Mucosa of descending colon (tissue), 3 donors: ENCODE data around the gene POU6F2. TPM values are rescaled to one million over a fixed set of nuclear protein-coding genes. Genes with fewer than 3 reads are reported as not detected.

Experiments
- ATAC-seq: fragments of 200-7000 bp; cut with Tn5 transposase; one replicate; pipeline ENCODE4 v1.9.1; 2020; ENCODE audit warnings: mild to moderate bottlenecking, moderate library complexity
- DNase-seq, 3 donors: peaks; one replicate each; pipeline ENCODE4 v3.0.0-alpha.2; 2020
- H3K36me3 ChIP-seq: fragments of 200-600 bp; one replicate; pipeline ENCODE4 v1.8.0; 2021; ENCODE audit warnings: low read depth, mild to moderate bottlenecking
- H3K4me1 ChIP-seq: fragments of 200-600 bp; one replicate; pipeline ENCODE4 v1.8.0; 2021; ENCODE audit warnings: low read depth, mild to moderate bottlenecking
- H3K4me3 ChIP-seq: fragments of 200-600 bp; one replicate; pipeline ENCODE4 v1.8.0; 2021; ENCODE audit warnings: mild to moderate bottlenecking
- H3K9me3 ChIP-seq: fragments of 200-600 bp; one replicate; pipeline ENCODE4 v1.8.0; 2021; ENCODE audit warnings: mild to moderate bottlenecking
- intact Hi-C, 2 donors: fragments of 100-400 bp; cut with DNase I in 1 of 2; cut with micrococcal nuclease in 1 of 2; formaldehyde crosslinking; loops; one replicate each; pipeline versions ENCODE4 v1.11.0 to v1.11.1; 2022; cut with DNase I, micrococcal nuclease
- total RNA-seq, 3 donors: library from RNA; stranded (reverse); fragmentation: NEBNext Ultra II Directional in 2 of 3; extraction: Animal tissue kit (Norgen Biotek cat#: 25700) in 2 of 3; gene quantifications; one replicate each; pipeline versions ENCODE4 v1.2.1 to v1.2.4, GENCODE V29; 2021 to 2023
- TF ChIP-seq, protein P1 (sequence below): fragments of 200-600 bp; IDR thresholded peaks from one replicate; pipeline ENCODE4 v1.8.0; 2022; ENCODE audit warnings: antibody characterized with exemption, mild to moderate bottlenecking
- donor health status: DM: no; HTN: no; CAD: no; lungs with moderate emphysema.
- donor health status: DM: no; HTN: no; CAD: no.
- donor health status: DM: no; HTN: yes; CAD: no.

Gene POU6F2
- total RNA-seq, 3 donors from 2014 or later: 0.90 TPM; not detected in 2

DNA sequence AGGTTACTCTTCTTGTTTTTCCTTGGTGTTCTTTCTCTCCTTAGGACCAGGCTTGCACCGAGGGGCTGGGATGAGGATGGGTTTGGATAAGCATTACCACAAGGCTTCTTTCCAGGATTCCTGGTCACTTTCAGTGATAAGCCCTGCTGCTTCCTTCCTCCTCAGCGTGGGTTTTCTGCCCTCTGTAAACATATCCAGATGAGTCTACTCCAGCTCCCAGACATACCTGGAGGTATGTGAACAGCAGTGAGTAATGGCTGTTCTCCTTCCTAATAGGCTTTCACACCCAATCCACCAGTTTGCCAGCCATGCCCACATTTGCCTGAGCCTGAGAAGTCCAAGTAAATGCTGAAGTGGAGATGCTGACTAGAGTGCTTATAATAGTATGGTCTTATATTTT is 358.7 kb downstream of the POU6F2 start:
- ATAC-seq: no peak
- no peaks in the 10 kb centered on the region for H3K9me3 ChIP-seq
- TF ChIP-seq, protein P1, sequence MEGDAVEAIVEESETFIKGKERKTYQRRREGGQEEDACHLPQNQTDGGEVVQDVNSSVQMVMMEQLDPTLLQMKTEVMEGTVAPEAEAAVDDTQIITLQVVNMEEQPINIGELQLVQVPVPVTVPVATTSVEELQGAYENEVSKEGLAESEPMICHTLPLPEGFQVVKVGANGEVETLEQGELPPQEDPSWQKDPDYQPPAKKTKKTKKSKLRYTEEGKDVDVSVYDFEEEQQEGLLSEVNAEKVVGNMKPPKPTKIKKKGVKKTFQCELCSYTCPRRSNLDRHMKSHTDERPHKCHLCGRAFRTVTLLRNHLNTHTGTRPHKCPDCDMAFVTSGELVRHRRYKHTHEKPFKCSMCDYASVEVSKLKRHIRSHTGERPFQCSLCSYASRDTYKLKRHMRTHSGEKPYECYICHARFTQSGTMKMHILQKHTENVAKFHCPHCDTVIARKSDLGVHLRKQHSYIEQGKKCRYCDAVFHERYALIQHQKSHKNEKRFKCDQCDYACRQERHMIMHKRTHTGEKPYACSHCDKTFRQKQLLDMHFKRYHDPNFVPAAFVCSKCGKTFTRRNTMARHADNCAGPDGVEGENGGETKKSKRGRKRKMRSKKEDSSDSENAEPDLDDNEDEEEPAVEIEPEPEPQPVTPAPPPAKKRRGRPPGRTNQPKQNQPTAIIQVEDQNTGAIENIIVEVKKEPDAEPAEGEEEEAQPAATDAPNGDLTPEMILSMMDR: no peak
- no peak for DNase-seq
- intact Hi-C loops: no loop called here
- H3K4me3 ChIP-seq: no peak overlapping the region
- no peaks in the 10 kb centered on the region for H3K36me3 ChIP-seq
- H3K4me1 ChIP-seq: no peaks in the 10 kb centered on the region

DNA sequence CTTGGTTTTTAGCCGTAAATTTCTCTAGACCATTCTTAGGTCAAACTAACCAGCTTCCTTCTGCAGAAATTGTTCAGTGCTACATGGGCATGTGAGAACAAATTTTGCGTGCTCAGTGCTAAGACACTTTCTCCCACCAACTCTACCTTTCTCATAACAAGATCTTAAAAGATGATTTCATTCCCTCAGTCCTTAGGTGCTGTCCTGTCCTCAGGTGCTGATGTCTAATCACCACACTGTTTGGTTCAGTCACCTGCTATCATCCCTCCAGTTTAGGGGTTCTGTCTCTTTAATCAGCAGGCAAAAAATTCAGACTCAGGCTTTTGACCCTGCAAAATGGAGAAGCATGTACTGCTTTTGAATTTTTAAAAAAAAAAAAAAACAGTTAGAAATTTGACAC is 361.0 kb downstream of the POU6F2 start:
- H3K9me3 ChIP-seq: no peaks in the 10 kb centered on the region
- TF ChIP-seq, protein P1: no peak
- H3K4me3 ChIP-seq: no peak overlapping the region
- no peaks in the 10 kb centered on the region for H3K4me1 ChIP-seq
- DNase-seq (no peak), ATAC-seq (no peak)
- H3K36me3 ChIP-seq: no peaks in the 10 kb centered on the region
- intact Hi-C loops: no loop called here

DNA sequence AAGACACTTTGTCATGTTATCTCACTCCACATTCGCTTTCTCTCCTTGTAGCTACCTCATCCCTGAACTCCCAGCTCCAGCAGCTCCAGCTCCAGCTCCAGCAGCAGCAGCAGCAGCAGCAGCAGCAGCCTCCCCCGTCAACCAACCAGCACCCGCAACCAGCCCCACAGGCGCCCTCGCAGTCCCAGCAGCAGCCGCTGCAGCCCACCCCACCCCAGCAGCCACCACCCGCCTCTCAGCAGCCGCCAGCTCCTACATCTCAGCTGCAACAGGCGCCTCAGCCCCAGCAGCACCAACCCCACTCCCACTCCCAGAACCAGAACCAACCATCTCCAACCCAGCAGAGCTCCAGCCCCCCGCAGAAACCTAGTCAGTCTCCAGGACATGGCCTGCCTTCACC is 361.9 kb downstream of the POU6F2 start:
- Histone ChIP-seq H3K36me3 (no peaks in the 10 kb centered on the region), H3K9me3 (no peaks in the 10 kb centered on the region), H3K4me3 (no peak overlapping the region), H3K4me1 (no peaks in the 10 kb centered on the region)
- TF ChIP-seq, protein P1: no peak
- no peak for DNase-seq
- intact Hi-C loops: no loop called here
- no peak for ATAC-seq

DNA sequence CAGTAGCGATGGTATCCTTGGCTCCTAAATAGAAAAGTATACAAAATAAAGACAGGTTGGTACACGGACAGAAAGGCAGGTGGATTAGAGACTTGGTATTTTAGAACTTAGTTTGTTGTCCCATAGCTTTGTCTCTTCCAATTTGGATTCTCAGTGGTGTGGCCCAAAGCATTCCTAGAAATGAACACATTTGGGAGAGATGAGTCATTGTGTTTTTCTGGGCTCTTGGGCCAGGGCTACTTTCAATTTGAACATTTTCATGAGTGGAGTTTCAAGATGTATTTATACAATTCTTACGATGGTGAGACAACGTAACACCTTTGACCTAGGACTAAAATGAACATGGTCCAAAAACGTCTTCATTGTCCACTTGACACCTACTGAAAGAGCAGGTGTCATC is 363.4 kb downstream of the POU6F2 start:
- intact Hi-C loops: no loop called here
- Histone ChIP-seq H3K9me3 (no peaks in the 10 kb centered on the region), H3K4me3 (no peak overlapping the region), H3K4me1 (no peaks in the 10 kb centered on the region), H3K36me3 (no peaks in the 10 kb centered on the region)
- TF ChIP-seq, protein P1: no peak
- DNase-seq: no peak
- ATAC-seq: no peak

DNA sequence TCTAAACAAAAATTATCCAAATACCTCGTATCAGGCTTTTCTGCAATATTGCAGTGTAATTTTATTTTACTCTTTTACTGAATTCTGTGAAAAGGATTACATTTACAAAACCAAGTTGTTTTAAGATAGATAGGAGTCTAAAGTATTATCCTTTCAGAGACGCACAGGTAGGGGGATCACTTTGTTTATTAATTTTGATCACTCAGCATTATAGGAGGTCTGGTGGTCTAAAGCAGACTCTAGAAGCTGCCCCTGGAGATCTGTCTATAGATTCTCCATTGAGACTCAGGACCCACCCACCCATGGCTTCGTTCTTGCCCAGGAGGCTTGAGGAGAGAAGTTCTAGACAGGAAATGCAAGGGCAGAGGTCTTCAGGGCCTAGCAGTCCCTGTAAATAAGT is 365.1 kb downstream of the POU6F2 start:
- TF ChIP-seq, protein P1: no peak
- H3K9me3 ChIP-seq: no peaks in the 10 kb centered on the region
- H3K4me3 ChIP-seq: no peak overlapping the region
- H3K4me1 ChIP-seq: no peaks in the 10 kb centered on the region
- intact Hi-C loops: no loop called here
- no peaks in the 10 kb centered on the region for H3K36me3 ChIP-seq
- ATAC-seq (no peak), DNase-seq (no peak)

DNA sequence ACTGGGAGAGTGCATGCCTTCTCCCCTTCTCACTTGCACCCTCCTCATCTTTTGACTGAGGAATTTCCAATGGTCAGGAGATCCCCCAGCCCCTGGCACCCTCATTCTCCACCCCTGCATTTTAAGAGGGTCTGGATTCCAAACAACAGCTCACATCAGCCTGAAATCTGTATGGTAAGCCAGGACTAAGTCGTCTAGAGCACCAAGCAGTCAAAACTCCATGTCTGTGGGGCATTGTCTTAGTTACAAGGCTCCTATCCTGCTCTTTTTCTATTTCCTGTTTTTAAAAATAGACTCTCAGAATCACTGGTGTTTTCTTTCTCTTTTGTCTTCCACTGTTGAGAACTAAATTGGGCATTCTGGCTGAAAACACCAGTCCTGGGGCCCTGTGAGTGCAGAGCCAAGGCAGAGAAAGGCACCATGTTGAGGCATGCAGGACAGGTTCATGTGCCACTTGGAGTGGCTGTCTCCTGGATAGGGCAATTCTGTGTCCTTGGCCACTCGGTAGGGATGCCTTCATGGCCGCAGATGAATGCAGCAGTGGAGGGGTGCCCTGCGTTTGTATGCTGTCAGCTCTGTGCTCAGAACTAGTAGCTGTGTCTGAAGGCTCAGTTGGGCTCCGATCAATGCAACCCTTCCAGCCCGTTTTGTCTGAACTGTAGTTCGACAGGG is 371.9 kb downstream of the POU6F2 start:
- TF ChIP-seq, protein P1: no peak
- ATAC-seq: no peak
- DNase-seq: no peak
- Histone ChIP-seq H3K4me1 (no peaks in the 10 kb centered on the region), H3K36me3 (no peaks in the 10 kb centered on the region), H3K4me3 (no peak overlapping the region), H3K9me3 (no peaks in the 10 kb centered on the region)
- intact Hi-C loops: no loop called here
